Stimulated activated CD4-positive, alpha-beta T cell treated with anti-CD3 and anti-CD28 coated beads, Interleukin-4, amount 100 ng/mL, for 48 hours (primary cell): ENCODE measurements around the gene TBX6.

Experiments used
- DNase-seq, 2 donors: peaks; one replicate each; pipeline ENCODE4 v3.0.0-alpha.2; 2020; ENCODE audit warnings: low read depth in 2 of 2

Gene TBX6

GRCh38 chr16:30113711-30114333 is 22.1 kb upstream of the TBX6 start:
- DNase-seq: no peak

GRCh38 chr16:30113031-30113710 is 21.4 kb upstream of the TBX6 start, which contains the start of gene GDPD3:
Gene GDPD3 (minus strand): TSS chr16:30113537. CDS start chr16:30113478, 59 bp downstream.
- DNase-seq: no peak

- DNase-seq: peak; percentile 70 to 71
Measured at GRCh38 chr16:30112197-30113030, 20.7 kb upstream of the TBX6 start.

- DNase-seq: no peak
Measured at GRCh38 chr16:30110661-30111060, 18.9 kb upstream of the TBX6 start.

GRCh38 chr16:30108059-30108850 is 16.5 kb upstream of the TBX6 start:
- DNase-seq: no peak

GRCh38 chr16:30104492-30104891 is 12.8 kb upstream of the TBX6 start:
- DNase-seq: no peak

- DNase-seq: no peak
Measured at GRCh38 chr16:30104090-30104489, 12.4 kb upstream of the TBX6 start.

GRCh38 chr16:30096862-30097563 is 5.3 kb upstream of the TBX6 start:
- DNase-seq: no peak

GRCh38 chr16:30096105-30096861 is 4.6 kb upstream of the TBX6 start, which contains the start of gene YPEL3:
Gene YPEL3 (minus strand): TSS chr16:30096213. CDS start chr16:30095482, 731 bp downstream.
- peak; percentile 75 to 86 for DNase-seq

GRCh38 chr16:30095166-30096078 is 3.7 kb upstream of the TBX6 start:
- DNase-seq: no peak

- no peak for DNase-seq
Measured at GRCh38 chr16:30094541-30095165, 2.9 kb upstream of the TBX6 start.

- peak; percentile 66 to 70 for DNase-seq
Measured at GRCh38 chr16:30092373-30093010, 768 bp upstream of the TBX6 start.

- no peak for DNase-seq
Measured at GRCh38 chr16:30090610-30091331, 953 bp downstream of the TBX6 start.

GRCh38 chr16:30088832-30089624 is 2.7 kb downstream of the TBX6 start:
- DNase-seq: no peak

GRCh38 chr16:30088237-30088831 is 3.4 kb downstream of the TBX6 start:
- no peak for DNase-seq

- no peak for DNase-seq
Measured at GRCh38 chr16:30087181-30087898, 4.4 kb downstream of the TBX6 start.
